Spleen (tissue), 11 donors: ENCODE measurements around the gene RAB11FIP4. TPM values are rescaled to one million over a fixed set of nuclear protein-coding genes. Genes with fewer than 3 reads are reported as not detected.
A peak's percentile ranks its signal among the peaks of the same experiment; 100 is the strongest.

Source experiments
- DNase-seq: peaks from one replicate; pipeline ENCODE4 v3.0.0-alpha.2; 2020
- H3K27ac ChIP-seq, 8 donors: fragments of 200-600 bp; sonication (generic) in 7 of 8; 1 replicate in 4 of 8; 2 replicates in 4 of 8; pipeline versions ENCODE4 v1.5.0 to v1.8.0; 2016 to 2021; ENCODE audit warnings: inconsistent platforms in 4 of 8, mild to moderate bottlenecking in 4 of 8, moderate library complexity in 1 of 8
- H3K27me3 ChIP-seq, 7 donors: fragments of 200-600 bp; sonication (generic) in 6 of 7; replicated peaks in 1 of 7; 1 replicate in 4 of 7; 2 replicates in 3 of 7; pipeline versions ENCODE4 v1.5.0 to v1.8.0; 2016 to 2021; ENCODE audit warnings: inconsistent platforms in 3 of 7, mild to moderate bottlenecking in 1 of 7
- H3K36me3 ChIP-seq, 6 donors: fragments of 200-600 bp; sonication (generic) in 5 of 6; 1 replicate in 4 of 6; 2 replicates in 2 of 6; pipeline versions ENCODE4 v1.5.0 to v1.8.0; 2016 to 2021; ENCODE audit warnings: inconsistent platforms in 2 of 6
- H3K4me1 ChIP-seq, 6 donors: fragments of 200-600 bp; sonication (generic) in 5 of 6; 1 replicate in 3 of 6; 2 replicates in 3 of 6; pipeline versions ENCODE4 v1.5.0 to v1.8.0; 2016 to 2021; ENCODE audit warnings: inconsistent platforms in 3 of 6
- H3K4me3 ChIP-seq, 8 donors: fragments of 200-600 bp; sonication (generic) in 7 of 8; 1 replicate in 4 of 8; 2 replicates in 4 of 8; pipeline versions ENCODE4 v1.5.0 to v1.8.0; 2016 to 2021; ENCODE audit warnings: inconsistent platforms in 4 of 8, mild to moderate bottlenecking in 4 of 8, moderate library complexity in 2 of 8
- H3K9me3 ChIP-seq, 8 donors: fragments of 200-600 bp; sonication (generic) in 7 of 8; 1 replicate in 4 of 8; 2 replicates in 4 of 8; pipeline versions ENCODE4 v1.5.0 to v1.8.0; 2016 to 2021; ENCODE audit warnings: inconsistent platforms in 4 of 8
- POLR2A ChIP-seq, 3 donors: fragments of 450-650 bp; IDR thresholded peaks; one replicate each; pipeline ENCODE4 v1.5.1; 2017; ENCODE audit warnings: antibody characterized with exemption in 3 of 3, mild to moderate bottlenecking in 1 of 3
- POLR2AphosphoS5 ChIP-seq, 3 donors: sonication (generic); formaldehyde crosslinking; IDR thresholded peaks; one replicate each; pipeline ENCODE4 v1.5.1; 2017; ENCODE audit warnings: antibody characterized with exemption in 3 of 3
- WGBS, 5 donors: extraction: QIAGEN DNeasy Blood & Tissue Kit in 3 of 5; methylation state at CpG; one replicate each; pipeline versions ENCODE4 v1.1.5 to v1.1.7; 2013 to 2018; 5-methylcytosine and 5-hydroxymethylcytosine counted together
- intact Hi-C: fragments of 100-400 bp; cut with DNase I; formaldehyde crosslinking; loops from one replicate; pipeline ENCODE4 v1.15.0; 2023; ENCODE audit warnings: low total_unique reads
- polyA plus RNA-seq, 3 donors: library from polyadenylated mRNA; stranded (reverse); fragments of 200-250 nt; gene quantifications; one replicate each; pipeline ENCODE4 v1.2.1, GENCODE V29; 2013
- total RNA-seq, 7 donors: library from RNA; depleted of rRNA in 3 of 7; stranded (reverse); fragments of >200 nt in 3 of 7; fragmentation: NEBNext Ultra II Directional in 4 of 7; extraction: Animal tissue kit (Norgen Biotek cat#: 25700) in 4 of 7; gene quantifications; one replicate each; pipeline versions ENCODE4 v1.1.0 to v1.2.1, GENCODE V29; 2016 to 2021
- TF ChIP-seq, protein P1 (sequence below), 11 experiments: fragments of 200-600 bp in 7 of 11; fragments of 450-650 bp in 4 of 11; sonication (generic) in 4 of 11; IDR thresholded peaks in 8 of 11; conservative IDR thresholded peaks in 3 of 11; 1 replicate in 7 of 11; 2 replicates in 4 of 11; pipeline versions ENCODE4 v1.4.0 to v1.8.0; 2016 to 2021; ENCODE audit warnings: antibody characterized with exemption in 11 of 11, inconsistent platforms in 4 of 11, mild to moderate bottlenecking in 1 of 11
- donor health status: healthy with polysubstance abuse.
- donor health status: DM: no; HTN: no; CAD: no; lungs with moderate emphysema.
- donor health status: DM: no; HTN: no; CAD: no.
- donor health status: Bipolar disorder and iron deficiency.
- donor health status: healthy.
- donor health status: DM: no; HTN: no; CAD: no.
- donor health status: DM: yes; HTN: yes; CAD: no.

The RAB11FIP4 gene
- total and polyA plus RNA-seq, 10 donors, result 5.5 to 25.2 (median 20.9) TPM

DNA sequence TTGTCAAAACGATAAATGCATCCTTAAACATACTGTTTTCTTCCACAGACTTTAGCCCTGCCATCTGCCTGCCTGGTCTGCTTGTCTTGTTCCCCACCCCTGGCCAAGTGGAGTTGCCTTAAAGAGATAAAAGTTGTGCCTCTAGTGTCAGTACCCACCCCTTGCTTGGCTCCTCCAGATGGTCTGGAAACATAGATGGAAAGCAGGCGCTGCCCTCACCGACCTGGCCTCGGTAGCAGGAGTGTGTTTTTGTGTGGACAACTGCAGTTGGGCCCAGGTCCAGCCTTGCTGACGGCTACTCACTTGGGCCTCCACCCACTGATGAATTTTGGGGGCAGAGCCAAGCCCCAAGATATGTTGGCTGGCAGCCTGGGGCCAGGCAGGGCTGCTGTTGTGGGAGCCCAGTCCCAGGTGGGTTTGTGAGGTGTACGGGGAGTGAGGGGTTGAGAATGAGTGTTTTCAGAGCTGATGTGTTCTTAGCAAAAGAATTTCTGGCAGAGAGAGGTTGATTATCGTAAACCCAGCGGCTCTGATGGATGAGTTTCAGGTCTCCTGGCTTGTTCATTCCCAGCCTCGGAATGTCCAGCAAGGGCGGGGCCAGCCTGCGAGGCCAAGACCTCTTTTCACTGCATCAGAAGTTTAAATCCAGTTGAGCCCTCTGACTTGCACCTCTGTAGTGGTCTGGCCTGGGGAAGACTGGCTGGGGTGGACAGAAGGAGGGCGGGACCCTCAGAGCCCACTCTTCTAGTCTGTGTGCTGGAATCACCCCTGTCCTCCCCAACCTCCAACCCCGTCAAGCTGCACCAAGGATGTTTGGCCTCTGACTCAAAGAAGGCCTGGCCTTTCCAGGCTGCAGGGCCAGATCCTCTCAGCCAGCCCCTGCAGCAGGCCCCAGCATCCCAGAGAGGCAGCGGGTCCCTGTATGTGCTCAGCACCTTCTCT, 179.7 kb downstream of the RAB11FIP4 start:
- H3K4me1 ChIP-seq, result peaks cover 0 to 38% (median 13%) of the 10 kb centered on the region in 6 donors
- WGBS, 5 donors, result 67 to 91% (median 87%) methylated on average over 14 of the region's 14 CpGs
- peak overlapping the region in 2 of 8 donors; percentile 21 to 33 for H3K27ac ChIP-seq
- H3K9me3 ChIP-seq, result no peaks in the 10 kb centered on the region
- intact Hi-C loops, result no loop called here
- H3K36me3 ChIP-seq, result peaks cover 0 to 4% (median 0%) of the 10 kb centered on the region in 6 donors
- TF ChIP-seq, protein P1, sequence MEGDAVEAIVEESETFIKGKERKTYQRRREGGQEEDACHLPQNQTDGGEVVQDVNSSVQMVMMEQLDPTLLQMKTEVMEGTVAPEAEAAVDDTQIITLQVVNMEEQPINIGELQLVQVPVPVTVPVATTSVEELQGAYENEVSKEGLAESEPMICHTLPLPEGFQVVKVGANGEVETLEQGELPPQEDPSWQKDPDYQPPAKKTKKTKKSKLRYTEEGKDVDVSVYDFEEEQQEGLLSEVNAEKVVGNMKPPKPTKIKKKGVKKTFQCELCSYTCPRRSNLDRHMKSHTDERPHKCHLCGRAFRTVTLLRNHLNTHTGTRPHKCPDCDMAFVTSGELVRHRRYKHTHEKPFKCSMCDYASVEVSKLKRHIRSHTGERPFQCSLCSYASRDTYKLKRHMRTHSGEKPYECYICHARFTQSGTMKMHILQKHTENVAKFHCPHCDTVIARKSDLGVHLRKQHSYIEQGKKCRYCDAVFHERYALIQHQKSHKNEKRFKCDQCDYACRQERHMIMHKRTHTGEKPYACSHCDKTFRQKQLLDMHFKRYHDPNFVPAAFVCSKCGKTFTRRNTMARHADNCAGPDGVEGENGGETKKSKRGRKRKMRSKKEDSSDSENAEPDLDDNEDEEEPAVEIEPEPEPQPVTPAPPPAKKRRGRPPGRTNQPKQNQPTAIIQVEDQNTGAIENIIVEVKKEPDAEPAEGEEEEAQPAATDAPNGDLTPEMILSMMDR (IDR thresholded peaks at IDR 0.05 in 8 of 11, conservative IDR thresholded peaks at IDR 0.05 in 3 of 11), result no peak
- TF ChIP-seq POLR2A (IDR thresholded peaks at IDR 0.05) (no peak), POLR2AphosphoS5 (IDR thresholded peaks at IDR 0.05) (no peak)
- no peak overlapping the region for H3K4me3 ChIP-seq
- H3K27me3 ChIP-seq, result no peaks in the 10 kb centered on the region
- DNase-seq, result no peak

DNA sequence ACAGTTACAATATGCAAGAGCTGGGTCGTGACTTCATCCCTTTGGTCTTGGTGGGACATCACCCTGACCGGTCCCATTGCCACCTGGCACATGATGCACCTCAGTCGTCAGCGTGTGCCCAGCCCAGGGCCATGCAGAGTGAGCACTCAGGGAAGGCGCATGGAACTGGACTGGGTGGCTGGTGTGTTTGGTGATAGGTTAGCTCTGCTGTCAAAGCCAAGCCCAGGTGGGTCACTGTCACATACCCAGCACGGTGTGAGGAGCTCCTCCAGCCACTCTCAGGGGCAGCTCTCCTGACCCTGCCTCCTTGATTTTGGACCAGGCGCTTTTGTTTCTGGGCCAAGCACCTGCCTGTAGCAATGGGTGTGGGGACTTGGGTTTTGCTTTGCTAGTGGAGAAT, 180.9 kb downstream of the RAB11FIP4 start:
- Histone ChIP-seq H3K36me3 (peaks cover 0 to 4% (median 0%) of the 10 kb centered on the region in 6 donors), H3K4me3 (no peak overlapping the region), H3K27ac (no peak overlapping the region), H3K9me3 (no peaks in the 10 kb centered on the region), H3K4me1 (peaks cover 0 to 33% (median 12%) of the 10 kb centered on the region in 6 donors), H3K27me3 (no peaks in the 10 kb centered on the region)
- 84 to 97% (median 90%) methylated on average over 7 of the region's 7 CpGs for WGBS, 5 donors
- intact Hi-C loops, result no loop called here
- TF ChIP-seq POLR2A (IDR thresholded peaks at IDR 0.05) (no peak), POLR2AphosphoS5 (IDR thresholded peaks at IDR 0.05) (no peak)
- TF ChIP-seq, protein P1 (IDR thresholded peaks at IDR 0.05 in 8 of 11, conservative IDR thresholded peaks at IDR 0.05 in 3 of 11), result no peak
- no peak for DNase-seq

DNA sequence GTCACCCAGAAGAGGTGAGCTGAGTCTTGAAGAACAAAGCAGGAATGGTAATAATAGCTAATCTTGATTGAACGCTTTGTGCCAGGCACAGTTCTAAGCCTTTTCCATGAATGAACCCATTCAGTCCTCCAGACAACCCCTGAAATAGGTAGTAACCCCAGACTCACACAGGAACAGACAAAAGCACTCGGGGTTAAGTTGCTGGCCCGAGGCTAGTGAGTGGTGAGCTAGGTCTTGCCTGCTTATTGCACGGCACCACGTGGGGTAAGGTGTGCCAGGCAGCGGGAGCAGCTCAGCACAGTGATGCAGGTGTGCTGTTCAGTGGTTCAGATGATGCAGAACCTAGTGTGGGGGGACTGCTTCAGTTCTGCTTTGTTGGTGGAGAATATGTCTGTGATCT, 181.6 kb downstream of the RAB11FIP4 start:
- peaks cover 0 to 33% (median 8%) of the 10 kb centered on the region in 6 donors for H3K4me1 ChIP-seq
- no peak overlapping the region for H3K4me3 ChIP-seq
- TF ChIP-seq, protein P1 (IDR thresholded peaks at IDR 0.05 in 8 of 11, conservative IDR thresholded peaks at IDR 0.05 in 3 of 11), result no peak
- TF ChIP-seq POLR2AphosphoS5 (IDR thresholded peaks at IDR 0.05) (no peak), POLR2A (IDR thresholded peaks at IDR 0.05) (no peak)
- H3K9me3 ChIP-seq, result no peaks in the 10 kb centered on the region
- H3K36me3 ChIP-seq, result peaks cover 0 to 4% (median 0%) of the 10 kb centered on the region in 6 donors
- 87 to 95% (median 93%) methylated on average over 6 of the region's 6 CpGs for WGBS, 5 donors
- no peaks in the 10 kb centered on the region for H3K27me3 ChIP-seq
- intact Hi-C loops, result no loop called here
- H3K27ac ChIP-seq, result no peak overlapping the region
- DNase-seq, result no peak

DNA sequence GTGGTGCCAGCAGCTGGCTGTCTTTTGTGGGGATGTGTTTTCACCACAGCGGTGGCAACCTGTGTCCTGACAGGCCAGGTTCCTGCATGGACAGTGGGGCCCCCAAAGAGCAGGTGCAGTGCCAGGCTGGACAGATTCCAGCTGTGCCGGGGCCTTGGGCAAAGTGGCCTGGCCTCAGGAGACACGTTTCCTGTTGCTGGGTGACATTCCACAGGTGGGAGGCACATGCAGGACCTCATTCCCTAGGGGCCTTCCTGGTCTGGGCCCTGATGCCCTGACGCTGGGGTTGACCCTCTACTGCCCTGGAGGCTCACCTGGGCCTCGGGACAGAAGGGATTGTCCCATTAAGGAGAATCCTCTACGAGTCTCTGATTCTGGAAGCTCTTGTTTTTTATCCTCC, 182.4 kb downstream of the RAB11FIP4 start:
- Histone ChIP-seq H3K36me3 (peaks cover 0 to 4% (median 0%) of the 10 kb centered on the region in 6 donors), H3K9me3 (no peaks in the 10 kb centered on the region), H3K27ac (no peak overlapping the region), H3K27me3 (no peaks in the 10 kb centered on the region), H3K4me1 (peaks cover 0 to 30% (median 3%) of the 10 kb centered on the region in 6 donors), H3K4me3 (no peak overlapping the region)
- WGBS, 5 donors, result 76 to 93% (median 80%) methylated on average over 5 to 6 of the region's 6 CpGs
- DNase-seq, result no peak
- intact Hi-C loops, result no loop called here
- TF ChIP-seq POLR2AphosphoS5 (IDR thresholded peaks at IDR 0.05) (no peak), POLR2A (IDR thresholded peaks at IDR 0.05) (no peak)
- TF ChIP-seq, protein P1 (IDR thresholded peaks at IDR 0.05 in 8 of 11, conservative IDR thresholded peaks at IDR 0.05 in 3 of 11), result no peak
